ENCODE measurements around the gene CARM1.
"Not testable (repeated sequence)": the region's sequence is repeated elsewhere in the genome, so short reads cannot be mapped to it uniquely, and the experiment has no call there.

Gene CARM1

GRCh38 chr19:10876459-10877240 is 5.3 kb downstream of the CARM1 start:
- DNase-seq: no peak

GRCh38 chr19:10877608-10878007 is 6.3 kb downstream of the CARM1 start:
- DNase-seq: not testable (repeated sequence)

GRCh38 chr19:10878253-10878652 is 6.9 kb downstream of the CARM1 start:
- no peak for DNase-seq

DNA sequence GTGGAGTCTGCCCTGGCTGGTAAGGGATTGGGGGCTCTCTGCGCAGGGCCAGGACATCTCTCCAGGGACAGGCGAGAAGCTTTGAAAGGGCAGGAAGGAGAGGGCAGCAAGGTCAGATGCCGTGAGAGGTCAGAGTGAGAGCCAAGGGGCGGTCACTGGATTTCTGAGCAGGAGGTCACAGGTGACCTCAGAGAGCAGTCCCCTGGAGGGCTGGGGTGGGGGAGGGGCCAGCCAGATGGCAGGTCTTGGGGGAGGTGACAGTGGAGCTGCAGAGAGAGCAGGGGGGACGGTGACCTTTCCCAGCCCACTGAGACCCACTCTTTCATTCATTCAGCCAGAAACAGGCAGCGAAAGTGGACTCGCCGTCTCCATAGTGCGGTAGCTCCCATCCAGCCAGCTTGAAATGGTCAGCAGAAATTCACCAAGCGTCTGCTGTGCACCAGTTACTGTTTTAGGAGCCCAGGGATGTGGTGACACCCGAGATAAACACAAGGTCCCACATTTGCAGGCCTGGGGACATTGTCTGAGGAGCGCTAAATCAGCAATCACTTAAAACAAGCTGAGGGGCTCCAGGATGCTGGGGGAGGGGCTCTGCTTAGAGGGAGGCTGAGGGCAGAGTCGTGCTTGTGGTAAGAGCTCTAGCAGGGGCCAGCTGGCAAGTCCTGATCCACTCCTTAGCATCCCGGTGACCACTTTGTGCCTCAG is 10.2 kb downstream of the CARM1 start:
- no peak for DNase-seq

DNA sequence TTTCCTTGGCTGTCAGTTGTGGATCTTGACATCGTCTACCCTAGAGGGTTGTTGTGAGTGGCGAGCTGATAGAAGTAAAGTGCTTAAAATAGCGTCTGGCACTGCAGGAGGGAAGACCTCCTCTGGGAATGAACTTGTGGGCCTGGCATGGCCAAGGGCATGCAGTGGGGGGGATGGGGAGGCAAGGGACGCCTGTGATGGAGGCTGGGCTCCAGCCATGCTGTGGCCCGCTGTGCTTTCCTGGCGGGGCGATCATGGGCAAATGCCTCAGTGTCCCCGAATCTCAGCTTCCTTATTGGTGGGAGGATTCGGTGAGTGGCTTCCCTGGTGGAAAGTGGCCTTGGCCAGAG is 10.7 kb downstream of the CARM1 start:
- DNase-seq: no peak

GRCh38 chr19:10884274-10884673 is 12.9 kb downstream of the CARM1 start:
- DNase-seq: no peak

GRCh38 chr19:10885201-10886169 is 14.1 kb downstream of the CARM1 start:
- peak in 1 of 2 experiments; percentile 21 for DNase-seq

DNA sequence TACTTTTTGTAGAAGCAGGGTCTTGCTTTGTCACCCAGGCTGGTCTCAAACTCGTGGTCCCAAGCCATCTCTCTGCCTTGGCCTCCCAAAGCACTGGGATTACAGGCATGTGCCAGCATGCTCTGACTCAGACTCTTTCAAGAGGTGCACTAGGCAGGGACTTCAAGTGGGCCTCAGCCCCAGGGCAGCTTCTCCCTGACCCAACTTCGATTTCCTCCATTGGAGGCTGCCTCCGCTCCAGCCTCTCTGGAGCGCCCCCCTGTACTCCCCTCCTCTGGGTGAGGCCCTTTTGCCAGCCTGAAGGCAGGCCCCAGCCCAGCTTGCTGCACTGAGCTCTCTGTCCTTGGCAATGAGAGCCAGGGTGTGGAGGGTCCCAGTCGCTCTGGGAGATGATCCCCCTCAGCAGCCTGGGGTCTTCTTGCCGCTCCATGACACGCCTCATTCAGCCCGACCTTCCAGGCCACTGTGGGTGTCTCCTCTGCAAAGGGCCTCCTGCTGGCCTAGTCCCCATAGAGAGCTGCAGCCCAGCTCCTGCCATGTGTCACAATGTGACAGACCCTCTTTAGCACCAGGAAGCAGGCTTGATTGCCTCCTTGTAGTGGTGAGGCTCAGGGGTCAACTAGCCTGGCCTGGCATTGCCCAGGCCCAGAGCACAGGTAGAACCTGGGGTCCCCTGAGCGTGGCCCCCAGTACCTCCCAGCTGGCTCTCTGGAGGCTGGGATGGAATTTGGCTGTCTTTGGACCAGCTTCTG is 16.4 kb downstream of the CARM1 start:
- no peak for DNase-seq

GRCh38 chr19:10888421-10888866 is 17.1 kb downstream of the CARM1 start:
- peak; percentile 26 to 29 for DNase-seq

GRCh38 chr19:10889880-10890279 is 18.5 kb downstream of the CARM1 start:
- DNase-seq: no peak

DNA sequence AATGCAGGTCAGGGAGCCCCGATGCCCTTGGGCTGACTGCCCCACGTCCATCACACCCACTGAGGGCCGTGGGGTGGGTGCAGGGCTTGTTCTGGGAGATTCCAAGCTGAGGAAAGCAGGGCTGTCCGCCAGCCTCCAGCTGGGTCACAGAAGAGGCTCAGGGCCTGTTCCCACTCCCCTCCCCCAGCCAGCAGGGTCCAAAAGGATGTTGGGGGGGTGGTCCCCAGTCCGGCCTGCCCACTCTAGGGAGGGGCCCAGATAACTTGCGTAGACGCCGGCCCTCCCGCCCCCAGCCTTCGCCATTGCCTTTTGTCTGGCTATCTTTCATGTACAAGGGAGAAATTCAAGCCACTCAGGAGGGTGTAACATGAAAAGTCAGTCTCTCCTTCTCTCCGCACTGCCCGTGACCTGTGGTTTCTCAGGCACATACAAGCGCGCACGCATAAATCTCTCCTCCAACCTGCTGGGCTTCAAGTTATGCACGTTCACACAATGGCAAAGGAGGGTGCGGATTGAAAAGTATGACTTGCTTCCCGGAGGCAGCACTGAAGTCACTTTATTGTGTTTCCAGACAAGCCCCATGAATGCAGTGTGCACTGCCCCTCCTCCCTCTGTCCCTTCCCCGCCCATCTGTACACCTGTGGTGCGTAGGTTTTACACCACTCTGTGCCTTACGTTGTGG is 20.2 kb downstream of the CARM1 start:
- no peak for DNase-seq

GRCh38 chr19:10892256-10892655 is 20.9 kb downstream of the CARM1 start:
- DNase-seq: no peak

DNA sequence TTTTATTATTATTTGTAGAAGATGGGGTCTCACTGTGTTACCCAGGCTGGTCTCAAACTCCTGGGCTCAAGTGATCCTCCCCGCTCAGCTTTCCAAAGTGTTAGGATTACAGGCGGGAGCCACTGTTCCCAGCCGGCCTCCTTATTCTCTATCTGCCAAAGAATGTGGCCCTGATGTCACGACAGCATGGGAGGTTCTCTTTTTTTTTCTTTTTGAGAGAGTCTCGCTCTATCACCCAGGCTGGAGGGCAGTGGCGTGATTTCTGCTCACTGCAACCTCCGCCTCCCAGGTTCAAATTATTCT is 23.5 kb downstream of the CARM1 start:
- DNase-seq: no peak

GRCh38 chr19:10895363-10895762 is 24.0 kb downstream of the CARM1 start:
- DNase-seq: no peak

- DNase-seq: no peak
These were observed 24.6 kb downstream of the CARM1 start for GRCh38 chr19:10895920-10896319.

- DNase-seq: peak; percentile 55 to 77
These were observed 25.6 kb downstream of the CARM1 start for GRCh38 chr19:10896851-10897526.

- DNase-seq: no peak
These were observed 27.3 kb downstream of the CARM1 start for GRCh38 chr19:10898633-10899032.

DNA sequence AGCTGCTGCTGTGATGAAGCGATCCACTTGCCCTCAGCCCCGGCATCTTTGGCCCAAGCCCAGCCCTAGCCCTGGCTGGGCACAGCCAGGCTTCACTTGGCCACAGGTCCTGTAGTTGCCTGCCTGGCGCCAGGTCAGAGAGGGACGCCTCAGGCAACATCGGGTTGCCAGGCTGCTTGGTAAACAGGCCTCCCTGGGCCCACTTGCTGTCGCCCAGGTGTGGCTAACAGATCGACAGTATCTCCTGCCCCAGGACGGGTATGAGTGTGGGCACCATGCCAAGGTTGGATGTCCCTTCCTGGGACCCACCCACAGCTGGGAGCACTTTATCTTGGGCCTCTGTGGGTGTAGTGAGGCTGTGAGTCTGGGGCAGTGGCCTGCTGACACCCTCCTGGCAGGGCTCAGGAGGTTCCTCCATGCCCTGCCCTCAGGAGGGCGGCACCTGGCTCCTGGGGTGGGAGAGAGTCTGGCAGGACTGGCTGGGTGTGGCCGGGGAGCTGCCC is 27.8 kb downstream of the CARM1 start:
- peak; percentile 10 to 18 for DNase-seq

DNA sequence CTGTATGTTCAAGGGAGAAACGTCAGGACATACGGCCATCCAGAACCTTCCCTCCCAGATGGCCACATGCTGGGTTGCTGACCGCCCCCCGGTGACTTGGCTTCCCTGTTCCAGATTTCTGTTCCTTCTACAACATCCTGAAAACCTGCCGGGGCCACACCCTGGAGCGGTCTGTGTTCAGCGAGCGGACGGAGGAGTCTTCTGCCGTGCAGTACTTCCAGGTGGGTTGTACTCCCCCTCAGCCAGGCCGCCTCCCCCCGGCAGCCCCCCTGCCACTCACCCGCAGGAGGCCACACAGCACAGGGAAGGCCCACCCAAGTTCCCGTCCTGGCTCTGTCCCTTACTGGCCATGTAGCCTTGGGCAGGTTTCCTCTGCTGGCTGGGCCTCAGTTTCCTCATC is 36.6 kb downstream of the CARM1 start:
- no peak for DNase-seq

DNA sequence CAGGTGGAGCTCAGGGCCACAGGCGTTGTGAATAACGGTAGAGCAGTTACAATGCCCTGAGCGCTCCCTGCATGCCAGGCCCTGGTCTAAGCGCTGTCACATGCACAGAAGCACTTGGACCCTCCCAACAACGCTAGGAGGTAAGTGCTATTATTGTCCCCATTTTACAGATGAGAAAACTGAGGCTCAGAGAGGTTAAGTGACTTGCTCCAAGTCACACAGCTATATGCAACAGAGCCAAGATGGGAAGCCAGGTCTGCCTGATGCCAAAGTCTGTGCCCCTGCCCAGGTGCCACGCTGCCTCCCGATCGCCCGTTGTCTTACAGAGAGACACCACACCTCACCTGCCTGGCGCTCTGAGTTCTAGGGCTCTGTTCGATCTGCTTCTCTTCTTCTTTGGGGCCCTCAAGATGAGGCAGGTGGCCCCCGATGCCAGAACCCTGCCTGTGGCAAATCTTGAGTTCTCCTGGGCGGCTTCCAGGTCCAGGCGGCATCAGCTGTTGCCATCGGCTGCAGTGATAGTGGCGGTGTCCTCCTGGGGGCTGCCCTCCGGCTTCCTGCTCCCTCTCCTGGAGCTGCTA is 37.1 kb downstream of the CARM1 start:
- DNase-seq: no peak

Measured in NCI-H2081 (cell line).